Activated T-cell treated with anti-CD3 and anti-CD28 coated beads, Interleukin-2, amount 50 U/mL, for 24 hours (primary cell): Measurements from ENCODE around the gene ARMC8.
A peak's percentile ranks its signal among the peaks of the same experiment; 100 is the strongest.

Experiments
- DNase-seq: peaks from one replicate; pipeline ENCODE4 v3.0.0-alpha.2; 2020
- H3K27ac Mint-ChIP-seq: 2 replicates; pipeline ENCODE4 v1.8.0; 2020; ENCODE audit warnings: mild to moderate bottlenecking, mixed read lengths
- H3K27me3 Mint-ChIP-seq: 2 replicates; pipeline ENCODE4 v1.8.0; 2020; ENCODE audit warnings: mixed read lengths
- H3K36me3 Mint-ChIP-seq: 2 replicates; pipeline ENCODE4 v1.8.0; 2020; ENCODE audit warnings: low read depth, mixed read lengths
- H3K4me1 Mint-ChIP-seq: 2 replicates; pipeline ENCODE4 v1.8.0; 2020; ENCODE audit warnings: low read depth, mixed read lengths
- H3K4me3 Mint-ChIP-seq: 2 replicates; pipeline ENCODE4 v1.8.0; 2020; ENCODE audit warnings: mild to moderate bottlenecking, moderate library complexity, mixed read lengths
- H3K9me3 Mint-ChIP-seq: 2 replicates; pipeline ENCODE4 v1.8.0; 2020; ENCODE audit warnings: mixed read lengths

The ARMC8 gene

GRCh38 chr3:138253609-138254008 is 66.5 kb downstream of the ARMC8 start:
- H3K4me3 Mint-ChIP-seq = no peak overlapping the region
- peaks cover 58% of the 10 kb centered on the region for H3K36me3 Mint-ChIP-seq
- no peaks in the 10 kb centered on the region for H3K27me3 Mint-ChIP-seq
- H3K27ac Mint-ChIP-seq = no peak overlapping the region
- no peaks in the 10 kb centered on the region for H3K9me3 Mint-ChIP-seq
- no peak for DNase-seq
- peaks cover 9% of the 10 kb centered on the region for H3K4me1 Mint-ChIP-seq

- no peaks in the 10 kb centered on the region for H3K27me3 Mint-ChIP-seq
- H3K27ac Mint-ChIP-seq = peak overlapping the region; percentile 19
- no peak overlapping the region for H3K4me3 Mint-ChIP-seq
- DNase-seq = no peak
- H3K9me3 Mint-ChIP-seq = no peaks in the 10 kb centered on the region
- peaks cover 9% of the 10 kb centered on the region for H3K4me1 Mint-ChIP-seq
- peaks cover 58% of the 10 kb centered on the region for H3K36me3 Mint-ChIP-seq
These were observed 67.1 kb downstream of the ARMC8 start for GRCh38 chr3:138254216-138254615.

- no peaks in the 10 kb centered on the region for H3K27me3 Mint-ChIP-seq
- no peak for DNase-seq
- peaks cover 55% of the 10 kb centered on the region for H3K36me3 Mint-ChIP-seq
- peaks cover 9% of the 10 kb centered on the region for H3K4me1 Mint-ChIP-seq
- no peak overlapping the region for H3K27ac Mint-ChIP-seq
- no peak overlapping the region for H3K4me3 Mint-ChIP-seq
- H3K9me3 Mint-ChIP-seq = no peaks in the 10 kb centered on the region
These were observed 68.9 kb downstream of the ARMC8 start for GRCh38 chr3:138256022-138256421.

GRCh38 chr3:138257986-138258385 is 70.9 kb downstream of the ARMC8 start:
- Mint-ChIP-seq H3K4me1 (peaks cover 9% of the 10 kb centered on the region), H3K27me3 (no peaks in the 10 kb centered on the region), H3K27ac (no peak overlapping the region), H3K9me3 (no peaks in the 10 kb centered on the region), H3K4me3 (no peak overlapping the region), H3K36me3 (peaks cover 53% of the 10 kb centered on the region)
- no peak for DNase-seq

GRCh38 chr3:138259126-138259525 is 72.0 kb downstream of the ARMC8 start:
- H3K4me3 Mint-ChIP-seq = no peak overlapping the region

GRCh38 chr3:138260611-138261010 is 73.5 kb downstream of the ARMC8 start:
- Mint-ChIP-seq H3K36me3 (peaks cover 69% of the 10 kb centered on the region), H3K4me3 (no peak overlapping the region), H3K4me1 (peaks cover 9% of the 10 kb centered on the region), H3K27me3 (no peaks in the 10 kb centered on the region), H3K9me3 (no peaks in the 10 kb centered on the region), H3K27ac (no peak overlapping the region)
- DNase-seq = no peak

More at GRCh38 chr3:138259126-138259525, 72.0 kb downstream of the ARMC8 start:
- no peak for DNase-seq
- H3K36me3 Mint-ChIP-seq = peaks cover 62% of the 10 kb centered on the region
- peaks cover 9% of the 10 kb centered on the region for H3K4me1 Mint-ChIP-seq
- no peaks in the 10 kb centered on the region for H3K27me3 Mint-ChIP-seq
- no peaks in the 10 kb centered on the region for H3K9me3 Mint-ChIP-seq
- no peak overlapping the region for H3K27ac Mint-ChIP-seq

GRCh38 chr3:138263104-138263503 is 76.0 kb downstream of the ARMC8 start:
- Mint-ChIP-seq H3K4me1 (peaks cover 4% of the 10 kb centered on the region), H3K9me3 (no peaks in the 10 kb centered on the region), H3K27me3 (no peaks in the 10 kb centered on the region), H3K27ac (no peak overlapping the region), H3K36me3 (peaks cover 72% of the 10 kb centered on the region), H3K4me3 (no peak overlapping the region)
- DNase-seq = no peak

GRCh38 chr3:138265745-138266144 is 78.6 kb downstream of the ARMC8 start:
- Mint-ChIP-seq H3K36me3 (peaks cover 69% of the 10 kb centered on the region), H3K4me1 (no peaks in the 10 kb centered on the region), H3K27me3 (no peaks in the 10 kb centered on the region), H3K4me3 (no peak overlapping the region), H3K27ac (no peak overlapping the region), H3K9me3 (no peaks in the 10 kb centered on the region)
- DNase-seq = no peak

GRCh38 chr3:138267083-138267482 is 80.0 kb downstream of the ARMC8 start:
- no peak overlapping the region for H3K4me3 Mint-ChIP-seq
- peaks cover 74% of the 10 kb centered on the region for H3K36me3 Mint-ChIP-seq
- peaks cover 6% of the 10 kb centered on the region for H3K4me1 Mint-ChIP-seq
- no peaks in the 10 kb centered on the region for H3K27me3 Mint-ChIP-seq
- DNase-seq = no peak
- H3K27ac Mint-ChIP-seq = no peak overlapping the region
- H3K9me3 Mint-ChIP-seq = no peaks in the 10 kb centered on the region

GRCh38 chr3:138270245-138270644 is 83.1 kb downstream of the ARMC8 start:
- H3K4me1 Mint-ChIP-seq = peaks cover 6% of the 10 kb centered on the region
- DNase-seq = no peak
- H3K27ac Mint-ChIP-seq = no peak overlapping the region
- no peak overlapping the region for H3K4me3 Mint-ChIP-seq
- H3K36me3 Mint-ChIP-seq = peaks cover 85% of the 10 kb centered on the region
- H3K27me3 Mint-ChIP-seq = no peaks in the 10 kb centered on the region
- H3K9me3 Mint-ChIP-seq = no peaks in the 10 kb centered on the region

- peaks cover 6% of the 10 kb centered on the region for H3K4me1 Mint-ChIP-seq
These were observed 84.2 kb downstream of the ARMC8 start for GRCh38 chr3:138271189-138271794.

GRCh38 chr3:138281561-138281960 is 94.5 kb downstream of the ARMC8 start:
- Mint-ChIP-seq H3K27ac (no peak overlapping the region), H3K4me3 (no peak overlapping the region), H3K9me3 (no peaks in the 10 kb centered on the region), H3K36me3 (peaks cover 41% of the 10 kb centered on the region), H3K27me3 (no peaks in the 10 kb centered on the region), H3K4me1 (no peaks in the 10 kb centered on the region)
- no peak for DNase-seq

More at GRCh38 chr3:138271189-138271794, 84.2 kb downstream of the ARMC8 start:
- Mint-ChIP-seq H3K27ac (peak overlapping the region; percentile 41), H3K9me3 (no peaks in the 10 kb centered on the region), H3K36me3 (peaks cover 85% of the 10 kb centered on the region), H3K27me3 (no peaks in the 10 kb centered on the region), H3K4me3 (no peak overlapping the region)
- no peak for DNase-seq

GRCh38 chr3:138282836-138283235 is 95.7 kb downstream of the ARMC8 start:
- H3K27ac Mint-ChIP-seq = no peak overlapping the region
- H3K4me3 Mint-ChIP-seq = no peak overlapping the region
- H3K4me1 Mint-ChIP-seq = no peaks in the 10 kb centered on the region
- H3K36me3 Mint-ChIP-seq = peaks cover 29% of the 10 kb centered on the region
- no peaks in the 10 kb centered on the region for H3K27me3 Mint-ChIP-seq
- no peaks in the 10 kb centered on the region for H3K9me3 Mint-ChIP-seq
- DNase-seq = no peak

- peaks cover 22% of the 10 kb centered on the region for H3K36me3 Mint-ChIP-seq
- no peaks in the 10 kb centered on the region for H3K27me3 Mint-ChIP-seq
- no peak for DNase-seq
- H3K9me3 Mint-ChIP-seq = no peaks in the 10 kb centered on the region
- no peak overlapping the region for H3K27ac Mint-ChIP-seq
- H3K4me1 Mint-ChIP-seq = peaks cover 2% of the 10 kb centered on the region
- no peak overlapping the region for H3K4me3 Mint-ChIP-seq
These were observed 97.0 kb downstream of the ARMC8 start for GRCh38 chr3:138284079-138284478.

GRCh38 chr3:138284957-138285477 is 97.9 kb downstream of the ARMC8 start:
- H3K27ac Mint-ChIP-seq = no peak overlapping the region
- H3K36me3 Mint-ChIP-seq = peaks cover 15% of the 10 kb centered on the region
- DNase-seq = no peak
- H3K27me3 Mint-ChIP-seq = no peaks in the 10 kb centered on the region
- H3K9me3 Mint-ChIP-seq = no peaks in the 10 kb centered on the region
- H3K4me3 Mint-ChIP-seq = no peak overlapping the region
- H3K4me1 Mint-ChIP-seq = peaks cover 11% of the 10 kb centered on the region
